ENCODE results near the gene TPST2.
A peak's percentile ranks its signal among the peaks of the same experiment; 100 is the strongest.

Gene TPST2

GRCh38 chr22:26589845-26590736 lies at the start of gene TPST2:
TPST2 (minus strand) TSS chr22:26590132; CDS start chr22:26541630, 48,502 bp downstream.
- DNase-seq, result peak; percentile 79

DNA sequence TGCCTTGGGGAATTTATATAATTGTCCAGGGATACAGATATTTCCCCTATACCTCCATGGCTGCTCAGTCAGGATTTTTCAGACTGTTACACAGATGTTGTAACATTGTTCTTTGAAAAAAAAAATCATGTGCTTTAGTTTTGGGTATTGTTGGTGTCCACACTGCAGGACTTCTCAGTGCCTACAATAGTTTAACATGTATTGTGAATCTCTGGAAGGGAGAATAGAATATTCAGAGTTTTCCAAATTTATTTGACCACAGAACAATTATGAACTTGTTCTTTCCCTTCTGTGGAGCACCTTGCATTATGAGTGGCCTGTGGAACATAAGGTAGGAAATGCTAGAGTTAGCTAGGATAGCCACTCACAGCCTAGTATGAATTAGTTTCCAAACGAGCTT lies 46.4 kb upstream of the TPST2 start:
- DNase-seq, result no peak

DNA sequence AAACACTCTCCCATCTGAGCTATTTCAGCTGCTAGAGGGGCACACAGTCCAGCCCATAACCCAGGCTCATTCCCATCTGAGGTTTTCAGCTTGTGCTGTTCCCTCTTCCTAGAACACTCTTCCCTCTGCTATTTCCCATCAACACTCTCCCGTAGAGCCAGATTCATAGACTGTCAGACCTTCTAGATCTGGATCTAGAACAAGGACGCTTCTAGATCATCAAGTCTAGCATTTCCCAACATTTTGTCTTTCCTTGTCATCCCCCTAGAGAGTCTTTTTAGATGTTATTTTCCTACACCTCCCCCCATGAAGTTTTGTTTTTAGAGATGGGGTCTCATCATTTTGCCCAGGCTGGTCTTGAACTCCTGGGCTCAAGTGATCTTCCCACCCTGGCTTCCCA lies 45.2 kb upstream of the TPST2 start:
- no peak for DNase-seq

GRCh38 chr22:26634189-26634588 lies 44.3 kb upstream of the TPST2 start:
- no peak for DNase-seq

GRCh38 chr22:26632422-26633155 lies 42.7 kb upstream of the TPST2 start:
- DNase-seq, result no peak

GRCh38 chr22:26631282-26631681 lies 41.4 kb upstream of the TPST2 start:
- DNase-seq, result no peak

DNA sequence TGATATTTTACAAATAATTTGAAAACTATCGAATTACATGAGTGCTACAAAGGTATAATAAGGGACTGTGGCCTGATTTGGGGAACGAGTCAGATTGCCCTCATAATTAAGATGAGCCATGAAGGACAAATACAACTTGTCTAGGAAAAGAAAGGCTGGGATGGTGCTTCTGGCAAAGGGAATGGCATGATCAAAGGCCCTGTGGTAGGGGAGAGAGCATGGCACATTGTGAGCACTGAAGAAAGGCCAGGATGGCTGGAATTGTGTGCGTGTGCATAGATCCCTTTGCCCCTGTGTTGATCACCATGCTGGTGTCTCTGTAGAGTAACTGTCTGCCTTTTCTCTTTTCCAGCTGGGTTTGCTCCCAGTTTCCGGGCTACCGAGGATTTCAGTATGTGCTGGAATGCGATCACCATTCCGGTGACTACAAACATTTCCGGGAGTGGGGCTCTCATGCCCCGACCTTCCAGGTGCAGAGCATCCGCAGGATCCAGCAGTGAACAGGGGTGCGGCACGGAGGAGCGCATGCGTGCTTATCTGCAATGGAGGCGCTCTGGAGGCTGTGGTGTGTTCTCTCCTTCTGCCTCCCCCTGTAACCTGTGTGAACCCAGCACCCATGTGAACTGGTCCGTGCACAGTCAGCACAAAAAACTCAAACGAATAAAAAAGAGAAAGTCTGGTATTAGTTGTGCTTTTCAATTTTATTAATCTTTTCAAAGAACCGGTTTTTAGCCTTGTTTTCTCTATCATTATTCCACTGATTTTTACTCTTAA lies 40.2 kb upstream of the TPST2 start:
- no peak for DNase-seq

DNA sequence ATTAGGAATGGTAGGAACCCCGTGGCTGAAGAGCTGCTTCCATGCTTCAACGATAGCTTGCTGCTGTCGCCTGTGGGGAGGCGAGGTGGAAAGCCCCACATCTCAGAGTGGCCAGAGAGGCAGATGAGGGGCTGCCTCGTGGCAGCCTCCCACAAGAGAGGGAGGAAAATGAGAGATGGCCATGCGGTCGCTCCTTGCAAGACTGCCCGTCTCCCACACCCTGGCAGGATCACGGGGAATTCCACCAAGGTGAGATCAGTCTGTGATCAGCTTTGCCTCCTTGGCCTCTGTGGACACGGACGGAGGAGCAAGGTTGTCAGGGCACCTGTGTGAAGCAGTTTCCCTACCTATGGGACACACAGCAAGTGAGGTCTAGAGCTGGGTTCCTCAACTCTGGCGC lies 34.9 kb upstream of the TPST2 start:
- DNase-seq, result no peak

DNA sequence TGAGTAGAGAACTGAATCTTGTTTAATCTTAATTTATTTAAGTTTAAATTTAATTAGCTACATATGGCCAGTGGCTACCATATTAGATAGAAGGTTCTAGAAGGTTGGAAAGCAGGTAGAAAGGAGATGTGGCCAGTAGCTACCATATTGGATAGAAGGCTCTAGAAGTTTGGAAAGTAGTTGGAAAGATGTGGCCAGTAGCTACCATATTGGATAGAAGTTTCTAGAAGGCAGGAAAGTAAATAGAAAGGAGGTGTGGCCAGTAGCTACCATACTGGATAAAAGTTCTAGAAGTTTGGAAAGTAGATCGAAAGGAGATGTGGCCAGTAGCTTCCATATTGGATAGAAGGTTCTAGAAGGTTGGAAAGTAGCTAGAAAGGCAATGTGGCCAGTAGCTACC lies 34.1 kb upstream of the TPST2 start:
- no peak for DNase-seq

DNA sequence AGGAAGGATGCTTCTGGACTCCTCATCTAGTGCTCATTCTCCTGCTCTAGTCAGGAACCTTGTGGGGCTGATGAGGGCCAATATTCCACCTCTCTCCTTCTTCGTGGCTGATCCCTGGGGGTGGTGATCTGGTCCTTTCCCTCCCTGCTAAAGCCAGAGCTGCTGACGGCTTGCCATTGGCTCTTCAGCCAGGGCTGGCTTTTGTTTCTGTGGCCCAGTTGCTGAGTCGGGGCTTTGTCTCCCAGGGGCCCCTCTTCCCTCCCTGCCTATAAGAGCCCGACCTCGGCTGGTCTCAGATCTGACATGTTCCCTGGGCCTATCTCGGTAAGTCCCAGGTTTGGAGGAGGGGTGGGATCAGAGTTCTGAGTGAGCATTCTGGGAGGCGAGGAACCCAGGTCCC lies 31.7 kb upstream of the TPST2 start, which contains the start of gene CRYBA4:
TSS of gene CRYBA4 (plus strand) at position 301 of the 400 bp plus-strand sequence. CDS start 634 bp downstream, outside the sequence.
- no peak for DNase-seq

- DNase-seq, result no peak
Observed at GRCh38 chr22:26620197-26620596, 30.3 kb upstream of the TPST2 start.

DNA sequence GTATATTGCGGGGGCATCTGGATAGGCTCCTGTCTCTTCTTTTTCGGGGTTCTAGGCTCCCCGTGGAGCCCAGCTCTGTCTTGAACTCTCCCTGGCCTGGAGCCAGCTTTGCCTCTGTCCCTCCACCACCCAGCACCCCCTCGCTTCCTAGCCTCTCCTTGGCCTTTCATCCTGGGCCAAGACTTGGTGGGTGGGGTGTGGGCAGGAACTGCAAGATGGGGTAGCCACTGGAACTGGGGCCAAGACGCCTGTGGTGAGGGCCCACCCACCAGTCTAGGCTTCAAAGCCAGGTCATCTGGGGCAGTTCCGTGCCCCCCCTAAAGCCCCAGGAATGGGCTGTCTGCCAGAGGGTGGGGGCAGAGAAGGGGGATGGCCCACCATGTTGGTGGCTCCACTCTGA lies 29.6 kb upstream of the TPST2 start:
- DNase-seq, result no peak

DNA sequence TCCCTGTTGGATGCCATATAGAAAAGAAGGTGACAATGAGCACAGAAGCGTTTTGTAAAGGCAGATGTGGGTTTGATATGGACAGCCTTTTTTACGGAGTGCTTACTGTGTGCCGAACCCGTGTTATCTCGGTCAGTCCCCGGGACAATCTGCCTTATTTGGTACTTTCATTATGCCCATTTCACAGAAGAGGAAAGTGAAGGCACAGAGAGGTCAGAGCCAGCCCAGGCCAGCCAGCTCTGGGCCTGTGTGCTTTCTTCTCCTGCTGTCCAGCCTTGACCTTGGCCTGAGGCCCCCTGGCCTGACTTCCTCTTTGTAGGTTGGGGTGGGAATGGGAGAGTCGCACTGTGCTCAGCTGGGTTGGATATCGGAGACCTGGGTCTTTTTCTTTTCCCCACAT lies 28.5 kb upstream of the TPST2 start:
- DNase-seq, result no peak

GRCh38 chr22:26617271-26618199 lies 27.6 kb upstream of the TPST2 start, which contains the start of gene CRYBB1:
CRYBB1 (minus strand) TSS chr22:26618027; CDS start chr22:26616319, 1,708 bp downstream.
- no peak for DNase-seq

GRCh38 chr22:26616650-26617049 lies 26.7 kb upstream of the TPST2 start:
- peak; percentile 49 for DNase-seq

DNA sequence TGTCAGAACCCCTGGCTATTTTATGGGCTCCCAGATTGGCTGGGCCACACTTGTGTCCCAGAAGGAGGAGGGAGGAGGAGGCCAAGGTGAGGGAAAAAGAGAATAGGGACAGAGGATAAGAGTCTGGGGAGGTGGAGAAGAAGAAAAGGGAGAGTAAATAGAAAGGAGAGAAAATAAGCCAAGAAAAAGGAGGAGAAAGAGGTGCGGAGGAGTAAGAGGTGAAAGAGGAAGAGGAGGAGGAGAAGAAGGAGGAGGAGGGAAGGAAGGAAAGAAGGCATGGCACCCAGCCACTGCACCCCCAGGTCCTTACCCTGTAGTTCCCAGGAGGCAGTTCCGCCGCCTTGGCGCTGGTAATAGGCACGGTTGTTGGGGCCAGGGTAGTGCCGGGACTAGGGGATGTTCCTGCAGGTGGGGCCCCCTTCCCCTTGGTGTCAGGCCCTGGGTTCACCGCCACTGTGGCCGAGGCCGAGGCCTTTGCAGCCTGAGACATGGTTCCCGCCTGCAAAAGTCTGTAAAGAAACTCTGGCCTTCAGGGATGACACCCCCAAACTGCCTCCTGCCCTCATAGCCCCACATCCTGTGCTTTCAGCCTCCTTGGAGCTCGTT lies 26.0 kb upstream of the TPST2 start:
- DNase-seq, result no peak

- no peak for DNase-seq
Observed at GRCh38 chr22:26615149-26615548, 25.2 kb upstream of the TPST2 start.

- no peak for DNase-seq
Observed at GRCh38 chr22:26614322-26614721, 24.4 kb upstream of the TPST2 start.

- DNase-seq, result peak; percentile 42
Observed at GRCh38 chr22:26613753-26614152, 23.8 kb upstream of the TPST2 start.

- DNase-seq, result no peak
Observed at GRCh38 chr22:26612652-26613051, 22.7 kb upstream of the TPST2 start.

DNA sequence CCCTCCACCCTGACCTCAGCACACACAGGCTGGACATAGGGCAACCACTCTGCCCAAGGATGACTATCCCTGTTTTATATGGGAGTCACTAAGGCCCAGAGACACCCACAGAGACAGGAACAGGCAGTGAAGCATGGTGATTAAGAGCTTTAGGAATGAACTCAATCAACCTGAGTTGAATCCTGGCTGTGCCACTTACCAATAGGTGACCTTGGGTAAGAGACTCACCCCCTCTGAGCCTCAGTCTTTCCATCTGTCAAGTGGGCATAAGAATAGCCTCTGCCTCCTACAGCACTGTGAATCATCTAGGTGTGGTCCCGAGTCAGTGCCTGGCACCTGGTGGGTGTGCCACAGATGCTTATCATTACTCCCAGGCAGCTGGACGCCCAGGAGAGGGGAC lies 21.1 kb upstream of the TPST2 start:
- no peak for DNase-seq
